Sigmoid colon (tissue), 7 donors: Measurements from ENCODE around the gene ANO9. TPM values are rescaled to one million over a fixed set of nuclear protein-coding genes. Genes with fewer than 3 reads are reported as not detected.
A peak's percentile ranks its signal among the peaks of the same experiment; 100 is the strongest.

ENCODE experiments used
- DNase-seq: peaks from one replicate; pipeline ENCODE4 v3.0.0-alpha.2; 2019
- H3K27ac ChIP-seq, 4 donors: fragments of 200-600 bp; sonication (generic); one replicate each; pipeline ENCODE4 v1.5.1; 2016 to 2019; ENCODE audit warnings: mild to moderate bottlenecking in 1 of 4
- H3K27me3 ChIP-seq, 3 donors: fragments of 200-600 bp; sonication (generic); one replicate each; pipeline ENCODE4 v1.5.1; 2019; ENCODE audit warnings: mild to moderate bottlenecking in 1 of 3
- H3K36me3 ChIP-seq, 4 donors: fragments of 200-600 bp; sonication (generic); one replicate each; pipeline ENCODE4 v1.5.1; 2016 to 2019
- H3K4me1 ChIP-seq, 4 donors: fragments of 200-600 bp; sonication (generic); one replicate each; pipeline ENCODE4 v1.5.1; 2017 to 2019
- H3K4me3 ChIP-seq, 4 donors: fragments of 200-600 bp; sonication (generic); one replicate each; pipeline ENCODE4 v1.5.1; 2017 to 2019; ENCODE audit warnings: mild to moderate bottlenecking in 2 of 4, moderate library complexity in 1 of 4
- H3K9me3 ChIP-seq, 4 donors: fragments of 200-600 bp in 3 of 4; sonication (generic) in 3 of 4; one replicate each; pipeline versions ENCODE4 v1.5.1 to v1.6.1; 2013 to 2019
- EP300 ChIP-seq, 4 donors: sonication (generic); formaldehyde crosslinking; IDR thresholded peaks; one replicate each; pipeline ENCODE4 v1.6.1; 2017; ENCODE audit warnings: antibody characterized with exemption in 4 of 4
- POLR2A ChIP-seq, 2 donors: fragments of 450-650 bp; IDR thresholded peaks; one replicate each; pipeline ENCODE4 v1.6.1; 2016; ENCODE audit warnings: antibody characterized with exemption in 2 of 2, mild to moderate bottlenecking in 2 of 2, moderate library complexity in 2 of 2
- POLR2AphosphoS5 ChIP-seq, 4 donors: sonication (generic); formaldehyde crosslinking; IDR thresholded peaks; one replicate each; pipeline ENCODE4 v1.6.1; 2017; ENCODE audit warnings: antibody characterized with exemption in 4 of 4
- WGBS, 2 donors: extraction: QIAGEN DNeasy Blood & Tissue Kit; methylation state at CpG; one replicate each; pipeline ENCODE4 v1.1.7; 2013; 5-methylcytosine and 5-hydroxymethylcytosine counted together
- intact Hi-C: fragments of 100-400 bp; cut with DNase I; formaldehyde crosslinking; loops from one replicate; pipeline ENCODE4 v1.15.1; 2023
- polyA plus RNA-seq, 3 donors: library from polyadenylated mRNA; stranded (reverse); fragments of 200-250 nt; gene quantifications; one replicate each; pipeline ENCODE4 v1.2.3, GENCODE V29; 2013
- total RNA-seq, 4 donors: library from RNA; depleted of rRNA; stranded (reverse); fragments of >200 nt; gene quantifications; one replicate each; pipeline ENCODE4 v1.1.0, GENCODE V29; 2016
- TF ChIP-seq, protein P1 (sequence below), 4 experiments: fragments of 450-650 bp in 3 of 4; fragments of 200-600 bp in 1 of 4; IDR thresholded peaks; one replicate each; pipeline ENCODE4 v1.5.1; 2016 to 2019; ENCODE audit warnings: antibody characterized with exemption in 4 of 4, mild to moderate bottlenecking in 3 of 4, moderate library complexity in 2 of 4
- donor health status: healthy with polysubstance abuse.
- donor health status: Bipolar disorder and iron deficiency.
- donor health status: healthy.

The ANO9 gene
- total and polyA plus RNA-seq, 7 donors, result 0.14 to 123 (median 2.5) TPM

DNA sequence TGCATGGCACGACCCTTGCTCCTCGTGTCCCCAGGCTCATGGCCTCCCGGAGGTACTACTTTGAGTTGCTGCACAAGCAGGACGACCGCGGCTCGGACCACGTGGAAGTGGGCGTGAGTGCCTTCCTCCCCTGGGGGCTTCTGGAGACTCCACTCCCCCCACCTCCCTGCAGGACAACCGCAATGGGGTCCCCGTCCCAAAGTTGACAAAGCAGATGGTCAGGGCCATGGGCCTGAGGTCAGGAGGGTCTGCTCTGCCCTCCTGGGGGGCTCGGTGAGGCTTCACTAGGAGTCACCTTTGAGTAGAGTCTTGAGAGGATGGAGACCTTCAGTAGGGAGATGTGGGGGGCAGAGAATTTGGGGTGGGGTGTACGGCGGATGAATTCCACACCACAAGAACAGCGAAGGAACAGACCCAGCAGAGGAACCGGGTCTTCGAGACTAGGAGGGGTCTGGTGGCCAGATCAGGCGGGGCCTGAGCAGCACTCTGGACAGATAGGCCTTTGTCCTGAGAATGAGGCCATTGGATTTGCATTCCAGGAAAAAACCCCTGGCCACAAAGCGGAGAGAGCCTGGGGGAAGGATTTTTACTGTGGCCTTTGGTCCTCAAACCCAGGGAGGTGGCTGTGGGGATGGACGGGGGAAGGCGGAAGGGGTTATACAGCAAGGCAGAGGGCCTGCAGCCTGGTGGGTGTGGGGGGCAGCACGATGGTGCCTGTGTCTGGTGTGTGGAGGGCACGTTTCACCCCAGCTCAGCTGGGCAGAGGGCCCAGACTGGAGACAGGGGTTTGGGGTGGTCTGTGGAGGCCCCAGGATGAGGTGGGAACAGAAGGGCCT lies 67.9 kb downstream of the ANO9 start:
- no peak for DNase-seq
- TF ChIP-seq POLR2AphosphoS5 (IDR thresholded peaks at IDR 0.05), result no peak
- no peak for TF ChIP-seq EP300 (IDR thresholded peaks at IDR 0.05)
- TF ChIP-seq POLR2A (IDR thresholded peaks at IDR 0.05), result no peak
- TF ChIP-seq, protein P1, sequence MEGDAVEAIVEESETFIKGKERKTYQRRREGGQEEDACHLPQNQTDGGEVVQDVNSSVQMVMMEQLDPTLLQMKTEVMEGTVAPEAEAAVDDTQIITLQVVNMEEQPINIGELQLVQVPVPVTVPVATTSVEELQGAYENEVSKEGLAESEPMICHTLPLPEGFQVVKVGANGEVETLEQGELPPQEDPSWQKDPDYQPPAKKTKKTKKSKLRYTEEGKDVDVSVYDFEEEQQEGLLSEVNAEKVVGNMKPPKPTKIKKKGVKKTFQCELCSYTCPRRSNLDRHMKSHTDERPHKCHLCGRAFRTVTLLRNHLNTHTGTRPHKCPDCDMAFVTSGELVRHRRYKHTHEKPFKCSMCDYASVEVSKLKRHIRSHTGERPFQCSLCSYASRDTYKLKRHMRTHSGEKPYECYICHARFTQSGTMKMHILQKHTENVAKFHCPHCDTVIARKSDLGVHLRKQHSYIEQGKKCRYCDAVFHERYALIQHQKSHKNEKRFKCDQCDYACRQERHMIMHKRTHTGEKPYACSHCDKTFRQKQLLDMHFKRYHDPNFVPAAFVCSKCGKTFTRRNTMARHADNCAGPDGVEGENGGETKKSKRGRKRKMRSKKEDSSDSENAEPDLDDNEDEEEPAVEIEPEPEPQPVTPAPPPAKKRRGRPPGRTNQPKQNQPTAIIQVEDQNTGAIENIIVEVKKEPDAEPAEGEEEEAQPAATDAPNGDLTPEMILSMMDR (IDR thresholded peaks at IDR 0.05), result no peak
- intact Hi-C loops, result no loop called here
- Histone ChIP-seq H3K36me3 (no peaks in the 10 kb centered on the region), H3K4me3 (no peak overlapping the region), H3K9me3 (no peaks in the 10 kb centered on the region), H3K27me3 (peaks cover 0 to 10% (median 10%) of the 10 kb centered on the region in 3 donors), H3K4me1 (peaks cover 0 to 4% (median 1%) of the 10 kb centered on the region in 4 donors), H3K27ac (peak overlapping the region in 2 of 4 donors; percentile 31 to 40)
- 81 to 87% methylated on average over 23 of the region's 23 CpGs for WGBS, 2 donors

DNA sequence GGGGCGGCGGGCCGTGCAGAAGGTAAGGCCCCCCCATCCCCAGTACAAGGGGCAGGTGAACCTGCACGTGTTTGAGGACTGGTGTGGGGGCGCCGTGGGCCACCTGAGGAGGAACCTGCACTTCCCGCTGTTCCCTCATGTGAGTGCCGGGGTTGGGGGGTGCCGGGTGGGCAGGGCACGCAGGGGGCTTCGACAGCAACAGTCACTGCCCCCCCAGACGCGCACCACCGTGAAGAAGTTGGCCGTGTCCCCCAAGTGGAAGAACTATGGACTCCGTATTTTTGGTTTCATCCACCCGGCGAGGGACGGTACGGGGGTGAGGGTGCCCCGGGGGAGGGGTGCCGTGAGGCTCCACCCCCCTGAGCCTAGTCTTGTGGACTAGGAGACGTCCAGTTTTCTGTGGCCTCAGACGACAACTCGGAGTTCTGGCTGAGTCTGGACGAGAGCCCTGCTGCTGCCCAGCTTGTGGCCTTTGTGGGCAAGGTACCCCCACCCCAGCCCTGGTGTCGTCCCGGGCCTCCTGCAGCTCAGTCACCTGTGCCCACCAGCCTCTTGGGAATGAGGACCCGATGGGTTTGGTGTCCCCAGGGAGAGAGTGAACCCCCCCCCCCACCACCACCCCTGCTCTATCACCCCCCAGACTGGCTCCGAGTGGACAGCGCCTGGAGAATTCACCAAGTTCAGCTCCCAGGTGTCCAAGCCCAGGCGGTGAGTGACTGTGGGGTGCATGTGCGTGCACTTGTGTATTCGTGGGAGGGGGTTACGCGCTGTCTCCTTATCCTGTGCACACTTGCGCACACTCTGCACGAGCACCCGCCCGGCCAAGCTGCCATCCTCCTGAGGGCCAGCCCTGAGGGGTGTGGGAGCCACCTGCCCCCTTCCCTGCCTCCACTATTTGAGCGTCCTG lies 68.7 kb downstream of the ANO9 start:
- no peak overlapping the region for H3K27ac ChIP-seq
- H3K4me1 ChIP-seq, result peaks cover 0 to 13% (median 10%) of the 10 kb centered on the region in 4 donors
- WGBS, 2 donors, result 75 to 88% methylated on average over 41 of the region's 41 CpGs
- DNase-seq, result no peak
- no peaks in the 10 kb centered on the region for H3K9me3 ChIP-seq
- peaks cover 4 to 19% (median 18%) of the 10 kb centered on the region in 3 donors for H3K27me3 ChIP-seq
- no peak for TF ChIP-seq POLR2AphosphoS5 (IDR thresholded peaks at IDR 0.05)
- no peak for TF ChIP-seq POLR2A (IDR thresholded peaks at IDR 0.05)
- TF ChIP-seq, protein P1 (IDR thresholded peaks at IDR 0.05), result no peak
- TF ChIP-seq EP300 (IDR thresholded peaks at IDR 0.05), result no peak
- H3K4me3 ChIP-seq, result no peak overlapping the region
- intact Hi-C loops, result no loop called here
- H3K36me3 ChIP-seq, result no peaks in the 10 kb centered on the region

DNA sequence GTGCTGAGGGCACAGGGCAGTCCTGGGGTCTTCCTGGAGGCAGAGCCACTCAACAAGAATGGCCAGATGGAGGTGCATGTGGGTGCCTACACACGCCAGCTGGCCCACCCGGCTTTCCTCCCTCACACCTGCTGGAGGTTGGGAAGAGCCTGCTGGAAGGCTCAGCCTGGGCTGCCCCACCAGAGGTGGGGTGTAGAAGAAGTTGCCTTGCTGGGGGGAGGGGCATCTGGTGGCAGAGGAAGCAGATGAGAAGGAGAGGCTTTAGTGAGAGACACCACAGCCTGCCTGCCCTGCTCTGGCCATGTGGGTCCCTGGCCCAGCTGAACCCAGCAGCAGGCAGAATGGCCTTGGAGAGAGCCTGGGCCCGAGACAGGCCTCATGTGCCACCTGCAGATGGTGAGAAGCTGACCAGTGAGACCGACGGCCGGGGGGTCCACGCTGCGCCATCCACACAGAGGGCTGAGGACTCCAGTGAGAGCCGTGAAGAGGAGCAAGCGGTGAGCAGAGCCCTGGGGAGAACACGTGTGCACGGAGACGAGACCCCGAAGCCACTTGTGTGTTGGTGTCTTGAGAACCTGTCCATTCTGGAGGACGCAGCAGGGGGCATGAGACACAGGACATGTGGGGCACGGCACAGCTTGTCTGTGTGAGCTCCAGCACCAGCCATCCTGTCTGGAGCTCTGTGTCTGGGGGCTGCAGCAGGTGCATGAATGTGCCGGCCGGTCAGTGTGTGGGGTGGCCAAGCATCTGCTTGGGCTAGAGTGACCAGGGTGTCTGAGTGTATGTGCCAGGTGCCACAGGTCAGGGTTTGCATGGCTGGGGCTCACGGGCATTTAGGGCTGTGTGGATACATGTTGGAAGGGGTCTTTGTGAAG lies 69.9 kb downstream of the ANO9 start:
- 80 to 90% methylated on average over 19 of the region's 19 CpGs for WGBS, 2 donors
- Histone ChIP-seq H3K27me3 (peaks cover 8 to 30% (median 25%) of the 10 kb centered on the region in 3 donors), H3K9me3 (no peaks in the 10 kb centered on the region), H3K27ac (no peak overlapping the region), H3K36me3 (no peaks in the 10 kb centered on the region), H3K4me3 (no peak overlapping the region), H3K4me1 (peaks cover 0 to 13% (median 10%) of the 10 kb centered on the region in 4 donors)
- TF ChIP-seq POLR2AphosphoS5 (IDR thresholded peaks at IDR 0.05) (no peak), EP300 (IDR thresholded peaks at IDR 0.05) (no peak), POLR2A (IDR thresholded peaks at IDR 0.05) (no peak)
- TF ChIP-seq, protein P1 (IDR thresholded peaks at IDR 0.05), result no peak
- DNase-seq, result no peak
- intact Hi-C loops, result no loop called here

DNA sequence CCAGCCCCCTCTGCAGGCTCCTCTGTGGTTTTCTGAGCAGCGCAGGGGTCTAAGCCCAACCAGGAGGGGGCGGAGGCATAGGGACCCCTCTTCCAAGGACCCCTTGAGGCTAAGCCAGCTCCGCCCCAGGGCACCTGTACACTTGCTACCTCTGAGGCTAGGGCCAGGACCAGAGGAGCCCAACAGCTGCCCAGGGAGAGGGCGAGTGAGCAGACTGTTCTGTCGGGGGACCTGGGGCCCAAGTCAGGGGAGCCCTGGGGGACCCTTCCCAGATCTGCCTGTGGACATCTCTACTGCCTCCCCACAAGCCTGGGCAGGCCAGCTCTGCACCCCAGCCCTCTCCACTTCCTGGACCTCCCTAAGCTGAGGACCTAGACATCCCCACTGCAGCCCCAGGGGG lies 70.8 kb downstream of the ANO9 start:
- no peak for DNase-seq
- intact Hi-C loops, result no loop called here

More for the DNA sequence above, 70.8 kb downstream of the ANO9 start:
- Histone ChIP-seq H3K9me3 (no peaks in the 10 kb centered on the region), H3K36me3 (no peaks in the 10 kb centered on the region), H3K4me3 (no peak overlapping the region), H3K27ac (no peak overlapping the region), H3K27me3 (peaks cover 8 to 35% (median 26%) of the 10 kb centered on the region in 3 donors), H3K4me1 (peaks cover 0 to 13% (median 10%) of the 10 kb centered on the region in 4 donors)
- TF ChIP-seq, protein P1 (IDR thresholded peaks at IDR 0.05), result no peak
- TF ChIP-seq POLR2AphosphoS5 (IDR thresholded peaks at IDR 0.05), result no peak
- no peak for TF ChIP-seq POLR2A (IDR thresholded peaks at IDR 0.05)
- no peak for TF ChIP-seq EP300 (IDR thresholded peaks at IDR 0.05)
- 79 to 81% methylated on average over 5 of the region's 5 CpGs for WGBS, 2 donors
